Measurements from ENCODE around the gene ADAMTSL5. TPM values are rescaled to one million over a fixed set of nuclear protein-coding genes. Genes with fewer than 3 reads are reported as not detected.

Gene ADAMTSL5
- total and polyA plus RNA-seq, 9 of the 15 experiments (the other 6 are each of a cell fraction or from before 2014, with no cell fraction given) = 1.0 to 11.6 (median 4.1) TPM

DNA sequence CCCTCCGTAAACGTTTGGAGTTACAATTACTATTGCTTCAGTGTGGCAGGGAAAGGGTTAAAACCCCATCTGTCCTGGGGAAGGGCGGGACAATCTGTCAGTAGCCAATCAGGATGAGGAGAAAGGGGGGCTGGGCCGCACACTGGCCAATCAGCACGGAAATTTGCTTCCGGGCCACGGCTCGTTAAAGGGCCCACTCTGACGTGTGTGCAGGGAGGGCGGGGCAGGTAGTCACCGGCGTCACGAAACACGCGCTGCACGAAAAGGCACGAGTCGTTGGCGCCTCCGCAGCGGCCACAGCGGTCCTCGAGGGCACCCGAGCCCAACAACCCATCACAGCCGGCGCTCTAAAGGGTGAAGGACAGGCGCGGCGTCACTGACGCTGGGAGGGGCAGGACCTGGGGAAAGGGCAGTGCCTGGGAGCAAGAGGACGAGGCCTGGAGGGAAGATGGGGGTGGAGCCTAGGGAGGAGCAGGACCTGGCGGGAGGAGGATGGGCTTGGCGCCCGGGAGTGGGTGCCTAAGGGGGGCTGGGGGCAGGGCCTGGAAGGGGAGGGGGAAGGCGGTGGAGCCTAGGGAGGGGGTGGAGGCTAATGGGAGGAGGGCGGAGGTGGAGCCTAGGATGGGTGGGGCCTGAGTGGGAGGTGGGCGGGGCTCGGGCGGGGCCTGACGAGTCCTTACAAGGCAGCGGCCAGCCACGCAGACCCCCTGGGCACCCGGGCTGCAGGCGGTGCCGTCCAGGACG, 4.9 kb downstream of the ADAMTSL5 start (continued):
- TF ChIP-seq, protein P1, sequence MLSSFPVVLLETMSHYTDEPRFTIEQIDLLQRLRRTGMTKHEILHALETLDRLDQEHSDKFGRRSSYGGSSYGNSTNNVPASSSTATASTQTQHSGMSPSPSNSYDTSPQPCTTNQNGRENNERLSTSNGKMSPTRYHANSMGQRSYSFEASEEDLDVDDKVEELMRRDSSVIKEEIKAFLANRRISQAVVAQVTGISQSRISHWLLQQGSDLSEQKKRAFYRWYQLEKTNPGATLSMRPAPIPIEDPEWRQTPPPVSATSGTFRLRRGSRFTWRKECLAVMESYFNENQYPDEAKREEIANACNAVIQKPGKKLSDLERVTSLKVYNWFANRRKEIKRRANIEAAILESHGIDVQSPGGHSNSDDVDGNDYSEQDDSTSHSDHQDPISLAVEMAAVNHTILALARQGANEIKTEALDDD (IDR thresholded peaks at IDR 0.05) = no peak
- TF ChIP-seq, protein P2, sequence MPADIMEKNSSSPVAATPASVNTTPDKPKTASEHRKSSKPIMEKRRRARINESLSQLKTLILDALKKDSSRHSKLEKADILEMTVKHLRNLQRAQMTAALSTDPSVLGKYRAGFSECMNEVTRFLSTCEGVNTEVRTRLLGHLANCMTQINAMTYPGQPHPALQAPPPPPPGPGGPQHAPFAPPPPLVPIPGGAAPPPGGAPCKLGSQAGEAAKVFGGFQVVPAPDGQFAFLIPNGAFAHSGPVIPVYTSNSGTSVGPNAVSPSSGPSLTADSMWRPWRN (IDR thresholded peaks at IDR 0.05; ENCODE audit: low read depth) = no peak
- TF ChIP-seq ZNF239 (CRISPR knock-in tag; IDR thresholded peaks at IDR 0.05) (no peak), MYC (IDR thresholded peaks at IDR 0.05; ENCODE audit: low read depth, low read length) (peak; percentile 78), MYC (CRISPR knock-in tag; IDR thresholded peaks at IDR 0.05; ENCODE audit: borderline replicate concordance, low read depth) (no peak), MCM7 (IDR thresholded peaks at IDR 0.05) (no peak), TFAM (CRISPR knock-in tag; conservative IDR thresholded peaks at IDR 0.05) (no peak), IRF2 (CRISPR knock-in tag; IDR thresholded peaks at IDR 0.05) (no peak), TAF9B (IDR thresholded peaks at IDR 0.05; ENCODE audit: partially characterized antibody) (no peak), ZNF76 (CRISPR knock-in tag; IDR thresholded peaks at IDR 0.05; ENCODE audit: borderline replicate concordance) (no peak), MYBL2 (IDR thresholded peaks at IDR 0.05; ENCODE audit: low read depth) (no peak), MYBL2 (CRISPR knock-in tag; IDR thresholded peaks at IDR 0.05; ENCODE audit: borderline replicate concordance) (no peak), RBM22 (IDR thresholded peaks at IDR 0.05; ENCODE audit: low read depth, low read length, poor library complexity, severe bottlenecking) (no peak), MCM3 (IDR thresholded peaks at IDR 0.05) (no peak), CBX2 (IDR thresholded peaks at IDR 0.05; ENCODE audit: insufficient read depth, low read length, poor library complexity, severe bottlenecking) (no peak)
- TF ChIP-seq, protein P3, sequence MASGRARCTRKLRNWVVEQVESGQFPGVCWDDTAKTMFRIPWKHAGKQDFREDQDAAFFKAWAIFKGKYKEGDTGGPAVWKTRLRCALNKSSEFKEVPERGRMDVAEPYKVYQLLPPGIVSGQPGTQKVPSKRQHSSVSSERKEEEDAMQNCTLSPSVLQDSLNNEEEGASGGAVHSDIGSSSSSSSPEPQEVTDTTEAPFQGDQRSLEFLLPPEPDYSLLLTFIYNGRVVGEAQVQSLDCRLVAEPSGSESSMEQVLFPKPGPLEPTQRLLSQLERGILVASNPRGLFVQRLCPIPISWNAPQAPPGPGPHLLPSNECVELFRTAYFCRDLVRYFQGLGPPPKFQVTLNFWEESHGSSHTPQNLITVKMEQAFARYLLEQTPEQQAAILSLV (tag; IDR thresholded peaks at IDR 0.05) = no peak
- TF ChIP-seq, protein P4, sequence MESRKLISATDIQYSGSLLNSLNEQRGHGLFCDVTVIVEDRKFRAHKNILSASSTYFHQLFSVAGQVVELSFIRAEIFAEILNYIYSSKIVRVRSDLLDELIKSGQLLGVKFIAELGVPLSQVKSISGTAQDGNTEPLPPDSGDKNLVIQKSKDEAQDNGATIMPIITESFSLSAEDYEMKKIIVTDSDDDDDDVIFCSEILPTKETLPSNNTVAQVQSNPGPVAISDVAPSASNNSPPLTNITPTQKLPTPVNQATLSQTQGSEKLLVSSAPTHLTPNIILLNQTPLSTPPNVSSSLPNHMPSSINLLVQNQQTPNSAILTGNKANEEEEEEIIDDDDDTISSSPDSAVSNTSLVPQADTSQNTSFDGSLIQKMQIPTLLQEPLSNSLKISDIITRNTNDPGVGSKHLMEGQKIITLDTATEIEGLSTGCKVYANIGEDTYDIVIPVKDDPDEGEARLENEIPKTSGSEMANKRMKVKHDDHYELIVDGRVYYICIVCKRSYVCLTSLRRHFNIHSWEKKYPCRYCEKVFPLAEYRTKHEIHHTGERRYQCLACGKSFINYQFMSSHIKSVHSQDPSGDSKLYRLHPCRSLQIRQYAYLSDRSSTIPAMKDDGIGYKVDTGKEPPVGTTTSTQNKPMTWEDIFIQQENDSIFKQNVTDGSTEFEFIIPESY (CRISPR knock-in tag; IDR thresholded peaks at IDR 0.05) = no peak
- TF ChIP-seq, protein P5, sequence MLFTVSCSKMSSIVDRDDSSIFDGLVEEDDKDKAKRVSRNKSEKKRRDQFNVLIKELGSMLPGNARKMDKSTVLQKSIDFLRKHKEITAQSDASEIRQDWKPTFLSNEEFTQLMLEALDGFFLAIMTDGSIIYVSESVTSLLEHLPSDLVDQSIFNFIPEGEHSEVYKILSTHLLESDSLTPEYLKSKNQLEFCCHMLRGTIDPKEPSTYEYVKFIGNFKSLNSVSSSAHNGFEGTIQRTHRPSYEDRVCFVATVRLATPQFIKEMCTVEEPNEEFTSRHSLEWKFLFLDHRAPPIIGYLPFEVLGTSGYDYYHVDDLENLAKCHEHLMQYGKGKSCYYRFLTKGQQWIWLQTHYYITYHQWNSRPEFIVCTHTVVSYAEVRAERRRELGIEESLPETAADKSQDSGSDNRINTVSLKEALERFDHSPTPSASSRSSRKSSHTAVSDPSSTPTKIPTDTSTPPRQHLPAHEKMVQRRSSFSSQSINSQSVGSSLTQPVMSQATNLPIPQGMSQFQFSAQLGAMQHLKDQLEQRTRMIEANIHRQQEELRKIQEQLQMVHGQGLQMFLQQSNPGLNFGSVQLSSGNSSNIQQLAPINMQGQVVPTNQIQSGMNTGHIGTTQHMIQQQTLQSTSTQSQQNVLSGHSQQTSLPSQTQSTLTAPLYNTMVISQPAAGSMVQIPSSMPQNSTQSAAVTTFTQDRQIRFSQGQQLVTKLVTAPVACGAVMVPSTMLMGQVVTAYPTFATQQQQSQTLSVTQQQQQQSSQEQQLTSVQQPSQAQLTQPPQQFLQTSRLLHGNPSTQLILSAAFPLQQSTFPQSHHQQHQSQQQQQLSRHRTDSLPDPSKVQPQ (CRISPR knock-in tag; IDR thresholded peaks at IDR 0.05; ENCODE audit: borderline replicate concordance) = no peak
- TF ChIP-seq, protein P6, sequence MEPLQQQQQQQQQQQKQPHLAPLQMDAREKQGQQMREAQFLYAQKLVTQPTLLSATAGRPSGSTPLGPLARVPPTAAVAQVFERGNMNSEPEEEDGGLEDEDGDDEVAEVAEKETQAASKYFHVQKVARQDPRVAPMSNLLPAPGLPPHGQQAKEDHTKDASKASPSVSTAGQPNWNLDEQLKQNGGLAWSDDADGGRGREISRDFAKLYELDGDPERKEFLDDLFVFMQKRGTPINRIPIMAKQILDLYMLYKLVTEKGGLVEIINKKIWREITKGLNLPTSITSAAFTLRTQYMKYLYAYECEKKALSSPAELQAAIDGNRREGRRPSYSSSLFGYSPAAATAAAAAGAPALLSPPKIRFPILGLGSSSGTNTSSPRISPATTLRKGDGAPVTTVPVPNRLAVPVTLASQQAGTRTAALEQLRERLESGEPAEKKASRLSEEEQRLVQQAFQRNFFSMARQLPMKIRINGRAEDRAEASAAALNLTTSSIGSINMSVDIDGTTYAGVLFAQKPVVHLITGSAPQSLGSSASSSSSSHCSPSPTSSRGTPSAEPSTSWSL (CRISPR knock-in tag; IDR thresholded peaks at IDR 0.05; ENCODE audit: borderline replicate concordance) = no peak
